ENCODE measurements around the gene CYTH1. TPM values are rescaled to one million over a fixed set of nuclear protein-coding genes. Genes with fewer than 3 reads are reported as not detected.

CYTH1 gene
- total RNA-seq, 1 experiment from 2014 or later = 46.7 TPM

DNA sequence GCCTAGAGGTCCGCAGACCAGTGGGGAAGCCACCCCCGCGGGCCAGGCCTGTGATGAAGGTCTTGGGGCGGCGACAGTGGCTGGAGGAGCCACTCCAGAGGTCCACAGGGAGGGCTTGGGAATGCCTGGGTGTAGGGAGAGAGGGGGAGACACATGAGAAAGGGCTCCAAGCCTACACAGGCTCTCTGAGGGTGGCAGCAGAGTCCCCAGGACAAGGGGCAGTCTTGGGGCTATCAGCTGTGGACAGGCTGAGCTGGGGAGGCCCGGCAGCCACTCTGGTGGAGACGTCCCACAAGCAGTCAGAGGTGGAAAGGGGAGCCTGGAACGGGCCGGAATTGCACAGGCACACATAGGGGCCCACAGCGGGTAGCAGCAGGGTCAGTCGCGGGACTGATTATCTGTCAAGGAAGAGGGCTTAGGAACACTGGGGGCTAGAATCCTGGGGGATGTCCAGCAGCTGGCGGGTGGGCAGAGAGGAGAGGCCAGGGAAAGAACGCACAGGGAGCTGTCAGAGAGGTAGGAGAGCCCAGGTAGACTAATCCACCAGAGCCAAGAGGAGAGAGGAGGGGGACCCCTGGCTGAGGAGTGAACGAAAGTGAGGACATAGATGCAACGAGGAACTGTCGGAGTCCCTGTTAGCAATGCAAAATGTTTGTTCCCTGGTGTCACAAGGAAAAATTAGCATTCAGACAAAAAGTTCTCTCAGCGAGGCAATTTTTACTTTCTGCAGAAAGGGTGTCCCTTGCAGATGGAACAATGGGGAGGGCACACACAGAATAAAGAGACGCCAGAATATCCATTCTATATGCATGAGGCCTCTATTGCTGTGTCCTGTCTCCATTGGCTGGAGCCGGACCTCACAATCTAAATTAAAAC, 111.0 kb downstream of the CYTH1 start:
- TF ChIP-seq SIN3A (IDR thresholded peaks at IDR 0.05; ENCODE audit: borderline replicate concordance, insufficient read depth, low read depth, low read length) = no peak
- TF ChIP-seq, protein P1, sequence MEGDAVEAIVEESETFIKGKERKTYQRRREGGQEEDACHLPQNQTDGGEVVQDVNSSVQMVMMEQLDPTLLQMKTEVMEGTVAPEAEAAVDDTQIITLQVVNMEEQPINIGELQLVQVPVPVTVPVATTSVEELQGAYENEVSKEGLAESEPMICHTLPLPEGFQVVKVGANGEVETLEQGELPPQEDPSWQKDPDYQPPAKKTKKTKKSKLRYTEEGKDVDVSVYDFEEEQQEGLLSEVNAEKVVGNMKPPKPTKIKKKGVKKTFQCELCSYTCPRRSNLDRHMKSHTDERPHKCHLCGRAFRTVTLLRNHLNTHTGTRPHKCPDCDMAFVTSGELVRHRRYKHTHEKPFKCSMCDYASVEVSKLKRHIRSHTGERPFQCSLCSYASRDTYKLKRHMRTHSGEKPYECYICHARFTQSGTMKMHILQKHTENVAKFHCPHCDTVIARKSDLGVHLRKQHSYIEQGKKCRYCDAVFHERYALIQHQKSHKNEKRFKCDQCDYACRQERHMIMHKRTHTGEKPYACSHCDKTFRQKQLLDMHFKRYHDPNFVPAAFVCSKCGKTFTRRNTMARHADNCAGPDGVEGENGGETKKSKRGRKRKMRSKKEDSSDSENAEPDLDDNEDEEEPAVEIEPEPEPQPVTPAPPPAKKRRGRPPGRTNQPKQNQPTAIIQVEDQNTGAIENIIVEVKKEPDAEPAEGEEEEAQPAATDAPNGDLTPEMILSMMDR (IDR thresholded peaks at IDR 0.05) = no peak
- no peak for TF ChIP-seq TCF7L2 (IDR thresholded peaks at IDR 0.05; ENCODE audit: low read depth, low read length)
- no peak for TF ChIP-seq POLR2AphosphoS5 (IDR thresholded peaks at IDR 0.05; ENCODE audit: low read depth, low read length)
- TF ChIP-seq, protein P2, sequence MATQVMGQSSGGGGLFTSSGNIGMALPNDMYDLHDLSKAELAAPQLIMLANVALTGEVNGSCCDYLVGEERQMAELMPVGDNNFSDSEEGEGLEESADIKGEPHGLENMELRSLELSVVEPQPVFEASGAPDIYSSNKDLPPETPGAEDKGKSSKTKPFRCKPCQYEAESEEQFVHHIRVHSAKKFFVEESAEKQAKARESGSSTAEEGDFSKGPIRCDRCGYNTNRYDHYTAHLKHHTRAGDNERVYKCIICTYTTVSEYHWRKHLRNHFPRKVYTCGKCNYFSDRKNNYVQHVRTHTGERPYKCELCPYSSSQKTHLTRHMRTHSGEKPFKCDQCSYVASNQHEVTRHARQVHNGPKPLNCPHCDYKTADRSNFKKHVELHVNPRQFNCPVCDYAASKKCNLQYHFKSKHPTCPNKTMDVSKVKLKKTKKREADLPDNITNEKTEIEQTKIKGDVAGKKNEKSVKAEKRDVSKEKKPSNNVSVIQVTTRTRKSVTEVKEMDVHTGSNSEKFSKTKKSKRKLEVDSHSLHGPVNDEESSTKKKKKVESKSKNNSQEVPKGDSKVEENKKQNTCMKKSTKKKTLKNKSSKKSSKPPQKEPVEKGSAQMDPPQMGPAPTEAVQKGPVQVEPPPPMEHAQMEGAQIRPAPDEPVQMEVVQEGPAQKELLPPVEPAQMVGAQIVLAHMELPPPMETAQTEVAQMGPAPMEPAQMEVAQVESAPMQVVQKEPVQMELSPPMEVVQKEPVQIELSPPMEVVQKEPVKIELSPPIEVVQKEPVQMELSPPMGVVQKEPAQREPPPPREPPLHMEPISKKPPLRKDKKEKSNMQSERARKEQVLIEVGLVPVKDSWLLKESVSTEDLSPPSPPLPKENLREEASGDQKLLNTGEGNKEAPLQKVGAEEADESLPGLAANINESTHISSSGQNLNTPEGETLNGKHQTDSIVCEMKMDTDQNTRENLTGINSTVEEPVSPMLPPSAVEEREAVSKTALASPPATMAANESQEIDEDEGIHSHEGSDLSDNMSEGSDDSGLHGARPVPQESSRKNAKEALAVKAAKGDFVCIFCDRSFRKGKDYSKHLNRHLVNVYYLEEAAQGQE (IDR thresholded peaks at IDR 0.05; ENCODE audit: insufficient read depth in 1 of 2, low read depth in 2 of 2, low read length in 1 of 2) = no peak
- CTCF ChIA-PET = no interaction called here
- BruUV-seq (replicated peaks) = no TSS peak
- Histone ChIP-seq H3K9me3 (ENCODE audit: control insufficient read depth, insufficient read depth, low read depth, low read length) (no peaks in the 10 kb centered on the region), H3K4me3 (ENCODE audit: low read depth in 2 of 2, low read length in 2 of 2) (no peak overlapping the region), H3K27ac (ENCODE audit: low read length) (no peak overlapping the region), H3K36me3 (ENCODE audit: control insufficient read depth, insufficient read depth, low read length) (no peaks in the 10 kb centered on the region; the same call in 1 of the 2 replicates), H3K27me3 (ENCODE audit: control insufficient read depth, insufficient read depth, low read length) (no peaks in the 10 kb centered on the region), H3K4me1 (ENCODE audit: control insufficient read depth, insufficient read depth, low read length) (no peaks in the 10 kb centered on the region)
- in situ Hi-C loops (cut with HindIII; ENCODE audit: low pct_unique_long_range_greater_than_20kb, low sequenced_read_pairs) = no loop called here
- POLR2A ChIA-PET = no interaction called here
- ATAC-seq (no peak), DNase-seq (ENCODE audit: low read depth, low spot score) (no peak)
- intact Hi-C loops (cut with micrococcal nuclease; ENCODE audit: unreplicated experiment) = no loop called here

DNA sequence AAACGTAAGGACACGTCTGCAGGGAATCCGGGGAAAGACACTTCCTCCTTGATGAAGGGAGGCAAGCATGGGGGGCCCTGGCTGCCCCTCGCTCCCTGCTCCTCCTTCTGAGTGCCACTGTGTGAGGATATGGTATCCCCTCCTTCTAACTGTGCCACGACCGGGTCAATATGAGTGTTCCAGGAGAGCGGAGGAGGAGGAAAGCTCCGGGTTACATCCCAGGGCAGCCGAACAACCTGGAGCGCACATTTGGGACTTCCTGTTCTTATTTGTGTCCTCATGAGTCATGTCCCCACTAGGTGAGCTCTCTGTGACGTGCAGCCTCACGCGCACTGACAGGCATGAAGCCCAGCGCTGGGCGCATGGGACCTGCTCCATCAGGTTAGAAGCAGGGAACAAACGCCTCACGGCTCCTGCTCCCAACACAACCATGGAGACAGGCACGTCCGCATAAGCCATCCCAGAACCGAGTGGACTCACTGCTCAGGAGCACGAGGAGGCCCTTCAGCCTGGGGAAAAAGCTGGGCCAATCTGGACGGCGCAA, 112.0 kb downstream of the CYTH1 start:
- Histone ChIP-seq H3K4me3 (ENCODE audit: low read depth in 2 of 2, low read length in 2 of 2) (no peak overlapping the region), H3K9me3 (ENCODE audit: control insufficient read depth, insufficient read depth, low read depth, low read length) (no peaks in the 10 kb centered on the region), H3K27me3 (ENCODE audit: control insufficient read depth, insufficient read depth, low read length) (no peaks in the 10 kb centered on the region), H3K27ac (ENCODE audit: low read length) (no peak overlapping the region), H3K36me3 (ENCODE audit: control insufficient read depth, insufficient read depth, low read length) (no peaks in the 10 kb centered on the region; the same call in 1 of the 2 replicates), H3K4me1 (ENCODE audit: control insufficient read depth, insufficient read depth, low read length) (no peaks in the 10 kb centered on the region)
- ATAC-seq (no peak), DNase-seq (ENCODE audit: low read depth, low spot score) (no peak)
- TF ChIP-seq, protein P2 (IDR thresholded peaks at IDR 0.05; ENCODE audit: insufficient read depth in 1 of 2, low read depth in 2 of 2, low read length in 1 of 2) = no peak
- no peak for TF ChIP-seq SIN3A (IDR thresholded peaks at IDR 0.05; ENCODE audit: borderline replicate concordance, insufficient read depth, low read depth, low read length)
- TF ChIP-seq POLR2AphosphoS5 (IDR thresholded peaks at IDR 0.05; ENCODE audit: low read depth, low read length) = no peak
- TF ChIP-seq TCF7L2 (IDR thresholded peaks at IDR 0.05; ENCODE audit: low read depth, low read length) = no peak
- in situ Hi-C loops (cut with HindIII; ENCODE audit: low pct_unique_long_range_greater_than_20kb, low sequenced_read_pairs) (no loop called here), intact Hi-C loops (cut with micrococcal nuclease; ENCODE audit: unreplicated experiment) (no loop called here)
- CTCF ChIA-PET = no interaction called here
- BruUV-seq (replicated peaks) = no TSS peak
- POLR2A ChIA-PET = no interaction called here
